Endodermal cell (in vitro differentiated cells): ENCODE data around the gene OVCA2. TPM values are rescaled to one million over a fixed set of nuclear protein-coding genes. Genes with fewer than 3 reads are reported as not detected.

Source experiments
- DNase-seq: peaks from one replicate; pipeline ENCODE4 v3.0.0-alpha.2; 2017
- H3K27ac ChIP-seq: 2 replicates; pipeline ENCODE4 v1.5.1; 2013; ENCODE audit warnings: mild to moderate bottlenecking, low read depth, low read length, moderate library complexity
- H3K27me3 ChIP-seq: 2 replicates; pipeline ENCODE4 v1.6.1; 2013; ENCODE audit warnings: mild to moderate bottlenecking, low read length, moderate library complexity; ENCODE audit not compliant: insufficient read depth, control insufficient read depth, poor library complexity, severe bottlenecking
- H3K36me3 ChIP-seq: 2 replicates; pipeline ENCODE4 v1.7.0; 2013; ENCODE audit warnings: mild to moderate bottlenecking, low read length, moderate library complexity; ENCODE audit not compliant: control insufficient read depth, insufficient read depth
- H3K4me1 ChIP-seq: one replicate; pipeline ENCODE4 v1.7.0; 2013; ENCODE audit warnings: low read length; ENCODE audit not compliant: control insufficient read depth, insufficient read depth
- H3K4me3 ChIP-seq: 2 replicates; pipeline ENCODE4 v1.5.1; 2013; ENCODE audit warnings: mild to moderate bottlenecking, low read length, moderate library complexity
- H3K9ac ChIP-seq: 2 replicates; pipeline ENCODE4 v1.6.1; 2013; ENCODE audit warnings: mild to moderate bottlenecking, low read length, moderate library complexity; ENCODE audit not compliant: poor library complexity, severe bottlenecking; ENCODE audit errors: extremely low read depth
- H3K9me3 ChIP-seq: 2 replicates; pipeline ENCODE4 v1.6.1; 2013; ENCODE audit warnings: mild to moderate bottlenecking, low read length, moderate library complexity; ENCODE audit not compliant: control insufficient read depth
- H3K27ac Mint-ChIP-seq: 2 replicates; pipeline ENCODE4 v1.8.0; 2020; ENCODE audit warnings: mixed read lengths
- H3K27me3 Mint-ChIP-seq: 2 replicates; pipeline ENCODE4 v1.8.0; 2021; ENCODE audit warnings: mild to moderate bottlenecking, mixed read lengths; ENCODE audit not compliant: insufficient read depth
- H3K36me3 Mint-ChIP-seq: 2 replicates; pipeline ENCODE4 v1.8.0; 2020; ENCODE audit warnings: low read depth, mixed read lengths
- H3K4me1 Mint-ChIP-seq: 2 replicates; pipeline ENCODE4 v1.8.0; 2020; ENCODE audit warnings: mixed read lengths
- H3K4me3 Mint-ChIP-seq: 2 replicates; pipeline ENCODE4 v1.8.0; 2020; ENCODE audit warnings: mild to moderate bottlenecking, moderate library complexity, mixed read lengths
- H3K9me3 Mint-ChIP-seq: 2 replicates; pipeline ENCODE4 v1.8.0; 2020; ENCODE audit warnings: mild to moderate bottlenecking, mixed read lengths
- CTCF ChIP-seq: fragments of 200-600 bp; sonication (generic); conservative IDR thresholded peaks from 2 replicates; pipeline ENCODE4 v1.5.0; 2021; ENCODE audit warnings: antibody characterized with exemption, mild to moderate bottlenecking
- WGBS, 2 experiments: methylation state at CpG; one replicate each; pipeline versions ENCODE4 v1.1.5 to v1.1.7; 2013; ENCODE audit warnings: missing lambda C conversion rate in 2 of 2, mixed read lengths in 1 of 2; ENCODE audit not compliant: insufficient coverage in 1 of 2, insufficient read length in 1 of 2; 5-methylcytosine and 5-hydroxymethylcytosine counted together
- total RNA-seq, 2 donors: library from RNA; stranded (reverse); fragmentation: NEBNext Ultra II Directional in 1 of 2; extraction: Animal tissue kit (Norgen Biotek cat#: 25700) in 1 of 2; gene quantifications; 2 replicates in 1 of 2; 3 replicates in 1 of 2; pipeline ENCODE4 v1.2.1, GENCODE V29; 2021

OVCA2 gene
- total RNA-seq, 2 donors from 2014 or later = 19.8 to 27.5 TPM

- peaks cover 30% of the 10 kb centered on the region for H3K4me1 Mint-ChIP-seq
Observed at GRCh38 chr17:1997289-1997926, 44.4 kb upstream of the OVCA2 start.

GRCh38 chr17:1997927-1998742, 43.7 kb upstream of the OVCA2 start:
- Histone ChIP-seq H3K36me3 (peaks cover 12% of the 10 kb centered on the region), H3K27ac (no peak overlapping the region), H3K4me3 (no peak overlapping the region), H3K9ac (no peak overlapping the region), H3K4me1 (peaks cover 28% of the 10 kb centered on the region), H3K9me3 (no peaks in the 10 kb centered on the region), H3K27me3 (no peaks in the 10 kb centered on the region)
- no peak overlapping the region for H3K27ac Mint-ChIP-seq
- 6 to 13% methylated on average over 24 to 88 of the region's 92 CpGs for whole genome bisulfite sequencing, 2 experiments
- peak; percentile 11 for TF ChIP-seq CTCF
- peaks cover 36% of the 10 kb centered on the region for H3K4me1 Mint-ChIP-seq
- no peaks in the 10 kb centered on the region for H3K9me3 Mint-ChIP-seq
- DNase-seq = peak; percentile 94
- H3K36me3 Mint-ChIP-seq = peaks cover 2% of the 10 kb centered on the region
- no peak overlapping the region for H3K4me3 Mint-ChIP-seq
- H3K27me3 Mint-ChIP-seq = peaks cover 18% of the 10 kb centered on the region

More at GRCh38 chr17:1997289-1997926, 44.4 kb upstream of the OVCA2 start:
- H3K27me3 Mint-ChIP-seq = peaks cover 24% of the 10 kb centered on the region
- no peak overlapping the region for H3K27ac ChIP-seq
- peaks cover 7% of the 10 kb centered on the region for H3K36me3 ChIP-seq
- no peaks in the 10 kb centered on the region for H3K9me3 Mint-ChIP-seq
- no peaks in the 10 kb centered on the region for H3K27me3 ChIP-seq
- WGBS, 2 experiments = 33 to 72% methylated on average over 8 to 21 of the region's 22 CpGs
- H3K4me1 ChIP-seq = peaks cover 29% of the 10 kb centered on the region
- no peak overlapping the region for H3K4me3 ChIP-seq
- H3K36me3 Mint-ChIP-seq = peaks cover 2% of the 10 kb centered on the region
- H3K27ac Mint-ChIP-seq = peak overlapping the region; percentile 56
- no peaks in the 10 kb centered on the region for H3K9me3 ChIP-seq
- H3K4me3 Mint-ChIP-seq = peak overlapping the region; percentile 24
- DNase-seq = peak; percentile 93
- TF ChIP-seq CTCF = peak; percentile 38
- no peak overlapping the region for H3K9ac ChIP-seq

GRCh38 chr17:1999557-2000251, 42.1 kb upstream of the OVCA2 start:
- Mint-ChIP-seq H3K36me3 (peaks cover 3% of the 10 kb centered on the region), H3K4me1 (peaks cover 37% of the 10 kb centered on the region), H3K27ac (peak overlapping the region; percentile 72), H3K9me3 (no peaks in the 10 kb centered on the region), H3K4me3 (peak overlapping the region; percentile 33), H3K27me3 (peaks cover 11% of the 10 kb centered on the region)
- Histone ChIP-seq H3K4me1 (peaks cover 28% of the 10 kb centered on the region), H3K27ac (peak overlapping the region; percentile 93), H3K9ac (no peak overlapping the region), H3K27me3 (no peaks in the 10 kb centered on the region), H3K4me3 (no peak overlapping the region), H3K9me3 (no peaks in the 10 kb centered on the region), H3K36me3 (peaks cover 14% of the 10 kb centered on the region)
- 33 to 65% methylated on average over 7 to 13 of the region's 13 CpGs for WGBS, 2 experiments
- TF ChIP-seq CTCF = no peak
- DNase-seq = peak; percentile 86
